COLO668 (cell line): ENCODE measurements around the gene STEAP3.

Experiments used
- DNase-seq: peaks from one replicate; lab custom pipeline; 2025; ENCODE audit not compliant: unreplicated experiment; lab: John Stamatoyannopoulos, UW

Gene STEAP3, protein sequence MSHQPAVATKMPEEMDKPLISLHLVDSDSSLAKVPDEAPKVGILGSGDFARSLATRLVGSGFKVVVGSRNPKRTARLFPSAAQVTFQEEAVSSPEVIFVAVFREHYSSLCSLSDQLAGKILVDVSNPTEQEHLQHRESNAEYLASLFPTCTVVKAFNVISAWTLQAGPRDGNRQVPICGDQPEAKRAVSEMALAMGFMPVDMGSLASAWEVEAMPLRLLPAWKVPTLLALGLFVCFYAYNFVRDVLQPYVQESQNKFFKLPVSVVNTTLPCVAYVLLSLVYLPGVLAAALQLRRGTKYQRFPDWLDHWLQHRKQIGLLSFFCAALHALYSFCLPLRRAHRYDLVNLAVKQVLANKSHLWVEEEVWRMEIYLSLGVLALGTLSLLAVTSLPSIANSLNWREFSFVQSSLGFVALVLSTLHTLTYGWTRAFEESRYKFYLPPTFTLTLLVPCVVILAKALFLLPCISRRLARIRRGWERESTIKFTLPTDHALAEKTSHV

DNA sequence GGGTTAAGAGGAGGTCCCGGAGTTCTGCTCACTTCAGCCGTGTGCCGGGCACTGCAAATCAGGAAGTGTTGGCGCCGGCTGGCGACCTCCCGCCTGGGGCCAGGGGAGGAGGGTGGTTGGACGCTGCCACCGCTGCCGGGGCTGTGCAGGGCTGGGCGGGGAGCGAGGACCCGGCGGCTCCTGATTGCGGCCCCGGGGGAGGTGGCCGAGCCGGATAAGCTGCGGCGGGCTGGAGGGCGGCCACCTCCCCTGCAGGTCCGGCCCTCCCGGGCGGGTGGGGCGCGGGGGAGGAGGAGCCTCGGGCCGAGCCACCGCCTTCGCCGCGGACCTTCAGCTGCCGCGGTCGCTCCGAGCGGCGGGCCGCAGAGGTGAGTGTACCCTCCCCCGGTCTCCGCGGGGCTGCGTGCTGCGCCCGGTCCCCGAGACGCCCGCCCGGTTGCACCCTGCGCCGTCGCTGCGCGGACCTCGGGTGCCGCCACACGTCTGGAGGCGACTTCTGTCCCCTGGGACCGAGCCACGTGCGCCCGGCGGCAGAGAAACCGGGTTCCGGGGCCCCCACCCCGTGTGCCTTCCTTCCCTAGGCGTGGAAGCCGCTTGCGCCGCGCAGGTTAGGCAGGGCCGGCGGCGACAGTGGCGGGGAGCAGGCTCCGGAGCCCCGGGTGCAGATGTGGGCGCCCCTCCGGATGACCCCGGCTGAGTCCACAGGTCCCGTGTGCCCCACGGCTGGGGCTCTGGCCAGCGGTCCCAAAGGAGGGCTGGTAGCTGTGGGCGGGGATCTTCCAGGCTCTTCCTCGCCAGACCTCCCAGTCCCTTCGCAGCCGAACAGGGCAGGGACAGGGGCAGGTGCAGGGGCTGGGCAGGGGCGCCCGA lies at the start of gene STEAP3:
Gene STEAP3 (plus strand): TSS at position 314 of the 870 bp plus-strand sequence. CDS start 7,179 bp downstream, outside the sequence.
- peak; percentile 89 for DNase-seq

DNA sequence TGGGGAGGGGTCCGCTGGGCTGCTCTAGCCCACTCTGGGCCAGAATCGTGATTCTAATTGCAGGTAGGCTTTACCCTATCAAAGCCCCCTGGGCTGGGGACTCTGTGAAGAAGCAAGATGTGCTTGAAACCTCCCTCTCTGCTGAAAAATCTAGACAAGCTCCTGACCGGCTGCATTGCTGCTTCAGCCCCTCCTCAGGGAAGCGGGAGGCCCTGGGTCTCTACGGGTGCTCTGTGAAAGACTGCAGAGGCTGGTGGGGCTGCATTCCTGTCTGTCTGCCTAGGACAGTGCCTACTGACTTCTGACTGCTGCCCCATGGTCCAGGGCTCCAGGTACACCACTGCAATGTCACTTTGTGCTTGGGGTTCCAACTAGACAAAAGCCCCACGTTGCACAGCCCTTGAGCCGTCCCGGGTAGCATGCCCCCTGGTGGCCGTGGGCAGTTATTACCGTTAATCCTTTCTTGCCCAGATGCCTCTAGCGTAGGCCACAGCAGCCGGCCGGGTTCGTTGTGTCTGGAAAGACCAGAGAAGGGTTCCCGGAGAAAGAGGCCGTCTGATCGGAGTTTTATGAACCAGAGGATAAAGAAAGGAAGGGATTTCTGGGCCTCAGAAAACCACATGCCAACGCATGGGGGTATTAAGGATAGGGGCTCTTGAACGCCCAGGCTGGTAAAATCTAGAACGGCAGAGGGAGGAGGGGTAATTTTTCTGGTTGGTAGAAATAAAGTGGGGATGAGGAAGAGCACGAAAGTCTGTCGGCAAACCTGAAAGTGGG lies 49.2 kb upstream of the STEAP3 start:
- DNase-seq = peak; percentile 64

DNA sequence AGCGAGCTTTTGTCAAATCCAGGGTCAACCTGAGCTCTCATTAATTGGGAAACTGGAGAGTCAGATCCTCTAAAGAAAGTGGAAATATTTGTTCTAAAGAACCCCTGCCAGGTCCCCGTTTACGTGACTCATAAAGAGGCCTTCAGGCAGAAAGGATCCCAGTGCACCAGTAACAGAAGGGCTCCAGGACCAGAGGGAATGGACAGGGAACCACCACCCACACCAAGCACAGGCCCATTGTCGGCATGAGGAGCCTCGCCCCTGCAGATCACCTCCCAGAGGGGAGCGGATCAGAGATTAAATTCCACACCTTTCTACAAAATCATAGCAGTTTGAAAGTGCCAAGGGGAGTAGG lies 48.7 kb upstream of the STEAP3 start:
- no peak for DNase-seq

DNA sequence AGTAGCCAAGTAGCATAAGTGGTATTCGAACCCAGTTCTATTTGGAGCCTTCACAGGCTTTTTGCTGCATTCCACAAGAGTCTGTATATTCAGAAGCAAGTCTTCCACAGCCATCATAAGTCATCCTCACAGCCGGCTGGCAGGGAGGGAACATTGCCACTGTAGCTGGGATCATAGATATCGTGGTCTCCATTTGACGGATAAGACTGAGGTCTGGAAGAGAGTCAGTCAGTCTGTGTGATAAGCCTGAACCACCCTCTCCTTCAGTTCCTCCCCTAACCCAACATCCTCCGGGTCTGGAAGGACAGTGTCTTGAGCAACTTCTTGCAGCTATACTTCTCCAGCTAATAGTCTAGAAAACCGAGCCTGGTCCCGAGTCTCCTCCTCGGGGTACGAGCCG lies 48.1 kb upstream of the STEAP3 start:
- no peak for DNase-seq

GRCh38 chr2:119177171-119177837 lies 46.3 kb upstream of the STEAP3 start:
- DNase-seq = no peak

GRCh38 chr2:119177838-119178190 lies 45.8 kb upstream of the STEAP3 start:
- no peak for DNase-seq

GRCh38 chr2:119178776-119179175 lies 44.9 kb upstream of the STEAP3 start:
- no peak for DNase-seq

DNA sequence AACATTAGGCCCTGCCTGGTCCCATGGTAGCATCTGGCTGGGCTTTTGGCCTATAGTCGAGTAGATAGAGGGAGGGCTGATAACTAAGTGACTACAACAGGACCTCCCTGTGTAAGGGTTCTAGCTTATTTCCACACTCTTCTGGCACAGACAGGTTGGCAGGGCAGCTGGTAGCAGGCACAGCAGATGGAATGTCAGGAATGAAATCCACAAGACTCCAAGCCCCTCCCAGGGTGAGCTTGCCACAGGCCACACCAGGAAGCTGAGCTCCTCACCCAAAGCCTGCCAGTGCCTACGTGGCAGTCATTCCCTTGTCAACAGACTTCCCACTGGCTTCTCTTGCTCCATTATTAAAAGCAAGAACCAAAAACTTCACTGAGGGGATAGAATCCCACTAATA lies 44.4 kb upstream of the STEAP3 start:
- DNase-seq = no peak

GRCh38 chr2:119179991-119180390 lies 43.6 kb upstream of the STEAP3 start:
- no peak for DNase-seq

DNA sequence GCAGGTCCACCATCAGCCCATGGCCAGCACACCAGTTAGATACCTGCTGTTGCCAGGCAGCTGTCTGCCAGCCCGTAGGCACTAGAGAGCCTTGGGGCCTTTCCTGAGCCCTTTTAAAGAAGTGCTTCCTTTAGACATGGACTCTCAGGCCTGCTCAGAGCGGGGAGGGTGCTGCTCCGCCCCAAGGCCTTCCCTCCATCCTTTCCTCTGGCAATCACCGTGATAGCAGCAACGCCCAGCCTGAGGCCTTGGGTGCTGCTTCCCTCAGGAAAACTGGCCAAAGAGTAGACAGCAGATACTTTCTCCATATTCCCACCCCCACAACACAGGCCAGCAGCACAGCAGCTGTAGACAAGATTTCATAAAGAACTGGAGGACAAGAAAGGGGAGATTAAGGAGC lies 42.7 kb upstream of the STEAP3 start:
- no peak for DNase-seq

DNA sequence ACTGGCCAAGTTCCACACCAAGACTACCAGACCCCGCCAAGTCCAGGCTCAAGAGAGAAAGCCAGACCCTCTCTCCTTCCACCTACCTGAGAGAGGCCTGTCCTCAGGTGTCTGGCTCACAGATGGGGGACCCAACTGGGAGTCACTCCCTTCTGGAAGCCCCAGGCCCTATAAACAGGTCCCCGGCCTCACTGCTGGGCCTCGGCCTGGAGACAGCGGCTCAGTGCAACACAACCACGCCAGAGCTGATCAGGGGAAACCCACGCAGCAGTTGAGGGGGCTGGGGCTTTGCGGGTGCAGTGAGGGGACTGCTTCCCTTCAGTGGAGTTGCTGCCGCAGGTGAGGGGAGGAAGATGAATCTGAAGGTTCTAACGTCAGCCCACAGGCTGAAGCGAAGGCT lies 42.2 kb upstream of the STEAP3 start:
- DNase-seq = no peak

DNA sequence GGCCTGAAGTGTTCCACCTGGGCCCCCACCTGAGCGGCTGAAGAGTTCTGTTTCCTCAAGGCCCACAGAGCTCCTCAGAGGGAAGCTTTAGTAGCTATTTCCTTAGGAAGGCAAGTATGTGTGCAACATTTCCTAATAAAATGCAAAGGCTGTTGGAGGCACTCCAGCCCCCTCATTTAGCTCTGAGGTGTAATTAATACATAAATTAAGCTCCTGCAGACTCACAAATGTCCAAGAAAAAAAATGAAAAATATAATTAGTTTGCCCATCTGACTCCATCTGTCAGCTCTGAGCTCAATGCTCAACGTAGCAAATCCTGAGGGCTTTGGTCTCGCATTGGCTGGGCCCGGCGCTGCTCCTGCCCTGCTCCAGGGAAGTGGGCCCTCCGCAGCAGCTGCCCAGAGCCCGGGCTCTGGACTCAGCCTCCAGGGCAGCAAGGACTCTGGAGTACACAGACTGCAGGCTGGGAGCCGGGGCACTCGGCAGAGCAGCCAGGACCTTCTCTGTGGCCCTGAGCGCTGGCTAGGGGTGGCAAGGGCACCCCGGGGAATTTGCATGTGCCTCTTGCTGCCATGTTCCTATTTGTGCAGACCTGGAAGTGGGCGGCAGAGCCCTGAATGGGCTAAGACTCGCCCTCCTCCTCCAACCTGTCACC lies 41.7 kb upstream of the STEAP3 start:
- DNase-seq = no peak

- no peak for DNase-seq
These were observed 39.1 kb upstream of the STEAP3 start for GRCh38 chr2:119184512-119184911.

DNA sequence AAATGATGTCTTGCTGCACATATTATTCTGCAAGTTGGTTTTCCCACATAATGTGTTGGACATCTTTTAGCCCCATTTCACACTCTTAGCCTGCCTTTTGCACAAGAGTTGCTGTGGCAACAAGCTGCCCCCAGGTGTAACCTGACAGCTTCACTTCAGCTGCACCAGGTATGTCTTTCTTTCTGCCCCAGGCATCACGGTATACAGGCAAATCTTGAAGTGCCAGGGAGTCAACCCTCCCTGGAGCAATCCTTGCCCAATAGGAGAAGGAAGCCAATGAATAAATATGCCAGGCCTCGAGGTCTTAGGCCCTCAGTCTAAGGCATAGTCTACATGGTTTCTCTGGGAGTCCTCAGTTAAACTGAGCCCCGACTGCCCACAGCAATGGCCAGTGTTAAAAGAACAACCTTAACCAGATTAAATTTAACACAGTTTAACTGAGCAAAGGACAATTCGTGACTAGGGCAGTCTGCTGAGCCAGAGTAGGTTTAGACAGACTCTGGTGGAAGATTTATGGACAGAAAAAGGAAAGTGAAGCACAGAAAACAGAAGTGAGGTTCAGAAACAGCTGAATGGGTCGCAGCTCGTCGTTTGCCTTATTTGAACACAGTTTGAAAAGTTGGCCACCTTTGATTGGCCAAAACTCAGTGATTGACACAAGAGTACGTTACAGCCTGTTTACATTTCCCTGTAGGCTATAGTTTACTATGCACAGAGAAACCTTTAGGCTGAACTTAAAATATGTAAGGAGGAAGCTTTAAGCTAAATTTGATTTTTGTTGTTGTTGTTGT lies 33.1 kb upstream of the STEAP3 start:
- no peak for DNase-seq

GRCh38 chr2:119192893-119193292 lies 30.7 kb upstream of the STEAP3 start:
- no peak for DNase-seq

GRCh38 chr2:119195001-119195400 lies 28.6 kb upstream of the STEAP3 start:
- no peak for DNase-seq

DNA sequence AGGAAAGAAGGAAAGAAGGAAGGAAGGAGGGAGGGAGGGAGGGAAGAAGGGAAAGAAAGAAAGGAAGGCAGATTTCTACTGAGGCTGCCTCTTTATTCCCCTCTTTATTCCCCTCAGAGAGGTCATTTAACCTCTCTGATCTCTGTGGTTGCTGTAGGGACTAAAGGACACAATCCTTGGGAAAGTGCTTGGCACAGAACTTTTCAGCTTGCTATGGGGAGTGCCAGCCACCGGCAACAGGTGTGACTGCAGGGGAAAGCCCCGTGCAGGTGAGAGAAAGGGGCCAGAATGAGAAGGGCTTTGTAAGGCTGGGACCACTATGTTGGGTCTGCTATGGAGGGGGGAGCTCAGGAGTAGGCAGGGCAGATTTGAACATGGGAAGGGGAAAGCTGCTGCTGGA lies 27.7 kb upstream of the STEAP3 start:
- no peak for DNase-seq

GRCh38 chr2:119196301-119197125 lies 27.1 kb upstream of the STEAP3 start:
- DNase-seq = no peak

DNA sequence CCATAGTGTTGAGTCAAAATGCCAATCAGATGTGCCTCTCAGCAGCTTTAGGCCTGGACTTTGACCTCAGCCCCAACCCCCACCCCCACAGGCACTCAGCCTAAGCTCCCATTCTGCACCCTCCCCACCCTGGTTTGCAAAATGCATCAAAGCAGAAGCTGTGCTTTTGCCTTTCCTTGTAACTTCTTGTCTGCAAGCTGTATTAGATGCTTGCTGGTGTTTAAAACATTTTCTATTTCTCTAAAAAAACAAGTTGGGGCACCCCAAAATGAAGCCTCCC lies 26.6 kb upstream of the STEAP3 start:
- no peak for DNase-seq
